ENCODE data around the gene NDST4.

- TF ChIP-seq MBD4 (IDR thresholded peaks at IDR 0.05; ENCODE audit: borderline replicate concordance, low read length), result no peak
- TF ChIP-seq ATF3 (CRISPR knock-in tag; IDR thresholded peaks at IDR 0.05), result no peak
- no peak for TF ChIP-seq GTF2F1 (IDR thresholded peaks at IDR 0.05; ENCODE audit: low read length)
- TF ChIP-seq ZNF441 (CRISPR knock-in tag; IDR thresholded peaks at IDR 0.05; ENCODE audit: borderline replicate concordance), result no peak
Observed at GRCh38 chr4:115053313-115053712, 60.1 kb downstream of the NDST4 start.
